C4-2B (cell line): Measurements from ENCODE around the gene DUXA.
"Not testable (repeated sequence)": the region's sequence is repeated elsewhere in the genome, so short reads cannot be mapped to it uniquely, and the experiment has no call there.

Experiments
- H3K27ac ChIP-seq: fragments of 450-650 bp; 2 replicates; pipeline ENCODE4 v1.5.1; 2017
- CTCF ChIP-seq: fragments of 450-650 bp; conservative IDR thresholded peaks from 2 replicates; pipeline ENCODE4 v1.5.1; 2017; ENCODE audit warnings: mild to moderate bottlenecking
- ZFX ChIP-seq: fragments of 450-650 bp; IDR thresholded peaks from 2 replicates; pipeline ENCODE4 v1.6.1; 2017

The DUXA gene

GRCh38 chr19:57123882-57124281 is 43.4 kb downstream of the DUXA start:
- no peak for TF ChIP-seq CTCF
- no peak for TF ChIP-seq ZFX
- no peak overlapping the region for H3K27ac ChIP-seq

GRCh38 chr19:57118848-57119247 is 48.4 kb downstream of the DUXA start:
- TF ChIP-seq CTCF, result no peak
- no peak for TF ChIP-seq ZFX
- no peak overlapping the region for H3K27ac ChIP-seq

- not testable (repeated sequence) for H3K27ac ChIP-seq
These were observed 53.8 kb downstream of the DUXA start for GRCh38 chr19:57113501-57113900.

GRCh38 chr19:57111329-57111644 is 56.0 kb downstream of the DUXA start:
- TF ChIP-seq ZFX, result no peak
- TF ChIP-seq CTCF, result no peak

GRCh38 chr19:57110592-57111328 is 56.5 kb downstream of the DUXA start:
- TF ChIP-seq ZFX, result no peak
- TF ChIP-seq CTCF, result no peak
- no peak overlapping the region for H3K27ac ChIP-seq

More at GRCh38 chr19:57111329-57111644, 56.0 kb downstream of the DUXA start:
- H3K27ac ChIP-seq, result no peak overlapping the region

GRCh38 chr19:57106722-57107235 is 60.5 kb downstream of the DUXA start:
- TF ChIP-seq ZFX (no peak), CTCF (no peak)
- H3K27ac ChIP-seq, result no peak overlapping the region

GRCh38 chr19:57105976-57106721 is 61.1 kb downstream of the DUXA start:
- no peak overlapping the region for H3K27ac ChIP-seq
- TF ChIP-seq ZFX, result no peak
- no peak for TF ChIP-seq CTCF
